Measurements from ENCODE around the gene UBA52. TPM values are rescaled to one million over a fixed set of nuclear protein-coding genes. Genes with fewer than 3 reads are reported as not detected.
"Not testable (repeated sequence)": the region's sequence is repeated elsewhere in the genome, so short reads cannot be mapped to it uniquely, and the experiment has no call there.

The UBA52 gene
- total RNA-seq (2014; rRNA removed; shearing (Covaris generic); ENCODE audit: low replicate concordance) = 628 and 713 TPM in 2 replicates

DNA sequence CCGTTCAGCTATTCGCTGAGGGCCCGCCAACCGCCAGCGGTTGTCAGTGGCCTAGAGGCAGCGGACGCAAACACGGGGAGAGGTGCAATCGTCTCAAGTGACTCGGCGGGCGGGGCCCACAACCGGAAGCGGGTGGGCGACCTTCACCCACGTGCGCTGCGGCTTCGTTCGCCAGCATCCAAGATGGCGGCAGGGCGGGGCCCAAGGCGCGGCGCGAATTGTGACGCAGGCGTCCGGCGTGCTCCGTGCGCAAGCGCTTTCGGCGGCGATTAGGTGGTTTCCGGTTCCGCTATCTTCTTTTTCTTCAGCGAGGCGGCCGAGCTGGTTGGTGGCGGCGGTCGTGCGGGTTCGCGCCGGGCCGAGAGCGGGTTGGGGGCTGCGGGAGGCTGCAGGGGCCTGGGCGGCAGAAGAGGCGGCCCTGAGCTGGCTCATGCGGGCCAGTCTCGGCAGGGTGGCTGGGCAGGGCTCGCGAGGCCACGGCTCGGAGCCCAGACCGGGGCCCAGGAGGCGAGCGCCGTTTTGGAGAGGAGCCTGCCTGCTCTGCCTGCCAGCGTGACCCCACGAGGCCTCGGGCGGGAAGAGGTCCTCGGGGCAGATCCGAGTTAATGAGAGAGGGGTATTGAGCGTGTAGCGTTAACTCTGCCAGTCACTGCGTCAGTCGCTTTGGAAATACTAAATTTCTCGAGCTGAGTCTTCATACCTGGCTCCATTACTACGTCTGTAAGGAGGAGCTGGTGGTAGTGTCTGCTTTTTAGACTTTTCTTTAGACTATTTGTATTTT, at the start of gene UBA52:
UBA52 (plus strand) TSS at position 294 of the 781 bp plus-strand sequence. CDS start 1,444 bp downstream, outside the sequence.
- in situ Hi-C loops (cut with HindIII; ENCODE audit: low pct_unique_long_range_greater_than_20kb, low sequenced_read_pairs) = no loop called here
- peak; percentile 98 for DNase-seq (ENCODE audit: low read depth)

- DNase-seq (ENCODE audit: low read depth) = peak; percentile 100
- in situ Hi-C loops (cut with HindIII; ENCODE audit: low pct_unique_long_range_greater_than_20kb, low sequenced_read_pairs) = no loop called here
Observed at GRCh38 chr19:18522124-18522861, 49.4 kb upstream of the UBA52 start.

GRCh38 chr19:18522862-18523440, 48.7 kb upstream of the UBA52 start:
- in situ Hi-C loops (cut with HindIII; ENCODE audit: low pct_unique_long_range_greater_than_20kb, low sequenced_read_pairs); DNase-seq (ENCODE audit: low read depth): not testable (repeated sequence)

- no peak for DNase-seq (ENCODE audit: low read depth)
- in situ Hi-C loops (cut with HindIII; ENCODE audit: low pct_unique_long_range_greater_than_20kb, low sequenced_read_pairs) = no loop called here
Observed at GRCh38 chr19:18523841-18524240, 47.8 kb upstream of the UBA52 start.

DNA sequence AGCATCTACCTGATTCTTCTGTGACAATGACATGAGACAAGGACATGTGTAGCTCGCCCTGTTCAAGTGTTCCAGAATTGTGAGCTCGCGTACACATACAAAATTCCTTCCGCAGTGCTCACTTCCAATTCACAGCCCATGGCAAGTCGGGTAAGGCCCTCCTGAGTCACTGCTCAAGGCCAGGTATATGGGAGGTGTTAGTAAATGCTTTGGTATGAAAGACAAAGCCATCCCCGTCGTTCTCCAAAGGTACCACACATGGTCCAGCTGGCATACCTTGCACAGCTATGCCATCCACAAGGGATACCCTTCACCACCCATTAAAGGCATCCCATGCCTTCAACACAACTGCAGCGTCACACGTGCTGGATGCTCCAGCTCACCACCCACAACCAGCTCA, 45.3 kb upstream of the UBA52 start:
- in situ Hi-C loops (cut with HindIII; ENCODE audit: low pct_unique_long_range_greater_than_20kb, low sequenced_read_pairs) = no loop called here
- DNase-seq (ENCODE audit: low read depth) = no peak

DNA sequence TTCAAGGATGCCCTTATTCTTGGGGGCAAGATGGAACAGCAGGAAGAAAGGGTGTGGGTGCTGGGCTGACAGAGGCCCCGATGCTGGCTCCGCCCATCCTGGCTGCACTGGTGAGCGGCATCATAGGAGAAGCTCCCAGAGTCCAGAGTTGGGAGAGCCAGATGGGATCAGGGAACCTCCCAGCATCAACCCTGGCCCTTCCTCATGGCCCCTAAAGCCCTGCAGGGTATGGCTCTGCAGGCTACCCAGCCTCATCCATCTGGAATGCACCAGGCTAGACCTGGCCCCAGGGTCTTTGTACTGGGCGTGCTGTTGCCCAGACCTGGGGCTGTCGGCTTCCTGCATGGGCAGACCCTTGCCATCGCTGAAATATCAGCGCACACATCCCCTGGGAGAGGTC, 41.9 kb upstream of the UBA52 start:
- in situ Hi-C loops (cut with HindIII; ENCODE audit: low pct_unique_long_range_greater_than_20kb, low sequenced_read_pairs) = no loop called here
- DNase-seq (ENCODE audit: low read depth) = no peak

DNA sequence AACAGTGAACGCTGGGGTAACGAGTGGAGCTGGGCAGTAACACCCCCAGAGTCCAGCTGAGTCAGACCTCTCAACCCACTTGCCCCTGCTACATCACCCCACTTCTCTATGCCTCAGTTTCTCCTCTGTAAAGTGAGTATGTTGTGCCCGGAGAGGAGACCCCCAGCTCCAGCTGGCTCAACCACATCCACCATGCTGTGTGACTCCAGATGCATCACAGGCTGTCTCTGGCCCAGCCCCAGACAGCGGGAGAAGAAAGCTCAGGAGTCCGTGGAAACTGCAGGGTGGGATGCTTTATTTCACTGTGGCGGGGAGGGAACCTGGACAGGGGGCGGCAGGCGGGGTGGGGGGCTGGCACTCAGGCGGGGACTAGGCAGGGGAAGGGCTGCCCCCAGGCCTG, 40.2 kb upstream of the UBA52 start:
- no peak for DNase-seq (ENCODE audit: low read depth)
- in situ Hi-C loops (cut with HindIII; ENCODE audit: low pct_unique_long_range_greater_than_20kb, low sequenced_read_pairs) = no loop called here

GRCh38 chr19:18532168-18532890, 39.3 kb upstream of the UBA52 start:
- DNase-seq (ENCODE audit: low read depth) = no peak
- in situ Hi-C loops (cut with HindIII; ENCODE audit: low pct_unique_long_range_greater_than_20kb, low sequenced_read_pairs) = no loop called here

GRCh38 chr19:18533058-18533457, 38.6 kb upstream of the UBA52 start:
- in situ Hi-C loops (cut with HindIII; ENCODE audit: low pct_unique_long_range_greater_than_20kb, low sequenced_read_pairs) = no loop called here
- DNase-seq (ENCODE audit: low read depth) = no peak

- no peak for DNase-seq (ENCODE audit: low read depth)
- in situ Hi-C loops (cut with HindIII; ENCODE audit: low pct_unique_long_range_greater_than_20kb, low sequenced_read_pairs) = no loop called here
Observed at GRCh38 chr19:18536475-18536874, 35.2 kb upstream of the UBA52 start.

GRCh38 chr19:18537431-18537830, 34.2 kb upstream of the UBA52 start:
- in situ Hi-C loops (cut with HindIII; ENCODE audit: low pct_unique_long_range_greater_than_20kb, low sequenced_read_pairs) = no loop called here
- no peak for DNase-seq (ENCODE audit: low read depth)

DNA sequence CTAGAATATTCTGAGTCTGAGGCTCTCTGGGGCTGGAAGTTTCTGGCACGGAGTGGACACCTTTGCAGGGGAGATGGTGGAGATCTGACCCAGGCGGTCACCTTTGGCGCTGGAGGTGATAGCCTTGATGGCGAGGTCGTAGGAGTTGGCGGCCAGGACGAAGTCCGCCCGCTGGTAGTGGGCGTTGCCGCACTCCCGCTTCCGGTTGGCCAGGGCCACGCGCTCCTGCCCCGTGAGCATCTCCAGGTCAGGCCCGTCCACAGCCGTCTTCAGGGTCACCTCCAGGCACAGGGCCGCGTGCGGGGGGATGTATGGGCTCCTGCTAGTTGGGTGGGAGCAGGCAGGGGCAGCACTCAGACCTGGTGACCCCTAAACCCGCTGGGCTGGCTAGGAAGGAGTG, 33.5 kb upstream of the UBA52 start:
- in situ Hi-C loops (cut with HindIII; ENCODE audit: low pct_unique_long_range_greater_than_20kb, low sequenced_read_pairs) = no loop called here
- DNase-seq (ENCODE audit: low read depth) = no peak

GRCh38 chr19:18539372-18539771, 32.3 kb upstream of the UBA52 start:
- in situ Hi-C loops (cut with HindIII; ENCODE audit: low pct_unique_long_range_greater_than_20kb, low sequenced_read_pairs) = no loop called here
- no peak for DNase-seq (ENCODE audit: low read depth)

- DNase-seq (ENCODE audit: low read depth); in situ Hi-C loops (cut with HindIII; ENCODE audit: low pct_unique_long_range_greater_than_20kb, low sequenced_read_pairs): not testable (repeated sequence)
Observed at GRCh38 chr19:18540200-18540599, 31.5 kb upstream of the UBA52 start.

DNA sequence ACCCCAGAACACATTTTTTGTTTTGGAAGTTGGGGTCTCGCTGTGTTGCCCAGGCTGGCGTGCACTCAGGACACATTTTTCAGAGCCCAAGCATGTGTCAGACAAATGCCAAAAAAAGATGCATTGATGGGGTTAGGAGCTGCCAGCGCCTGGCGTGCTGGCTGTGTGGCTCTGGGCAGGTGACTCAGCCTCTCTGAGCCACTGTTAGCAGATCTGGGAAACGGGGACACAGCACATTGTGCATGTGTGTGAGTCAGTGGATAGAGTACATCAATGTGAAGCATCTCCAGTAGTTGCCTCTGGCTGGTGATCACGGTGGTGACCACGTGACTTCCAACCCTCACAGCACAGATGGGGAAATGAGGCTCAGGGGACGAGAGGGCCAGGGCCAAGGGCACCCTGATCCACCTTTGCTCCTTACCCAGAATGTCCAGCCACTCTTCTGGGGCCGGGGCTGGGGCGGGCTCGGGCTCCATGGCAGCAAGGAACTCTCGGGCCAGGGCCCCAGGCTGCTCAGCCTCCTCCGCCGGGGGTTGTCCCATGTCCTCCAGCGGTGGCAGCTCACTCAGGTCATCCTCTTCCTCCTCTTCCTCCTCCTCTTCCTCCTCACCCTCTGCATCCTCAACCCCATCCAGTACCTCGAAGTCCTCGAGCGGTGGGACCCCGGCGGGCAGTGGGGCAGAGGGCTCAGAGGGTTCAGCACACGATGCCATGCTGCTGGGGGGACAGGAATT, 30.2 kb upstream of the UBA52 start:
- no peak for DNase-seq (ENCODE audit: low read depth)
- in situ Hi-C loops (cut with HindIII; ENCODE audit: low pct_unique_long_range_greater_than_20kb, low sequenced_read_pairs) = no loop called here

DNA sequence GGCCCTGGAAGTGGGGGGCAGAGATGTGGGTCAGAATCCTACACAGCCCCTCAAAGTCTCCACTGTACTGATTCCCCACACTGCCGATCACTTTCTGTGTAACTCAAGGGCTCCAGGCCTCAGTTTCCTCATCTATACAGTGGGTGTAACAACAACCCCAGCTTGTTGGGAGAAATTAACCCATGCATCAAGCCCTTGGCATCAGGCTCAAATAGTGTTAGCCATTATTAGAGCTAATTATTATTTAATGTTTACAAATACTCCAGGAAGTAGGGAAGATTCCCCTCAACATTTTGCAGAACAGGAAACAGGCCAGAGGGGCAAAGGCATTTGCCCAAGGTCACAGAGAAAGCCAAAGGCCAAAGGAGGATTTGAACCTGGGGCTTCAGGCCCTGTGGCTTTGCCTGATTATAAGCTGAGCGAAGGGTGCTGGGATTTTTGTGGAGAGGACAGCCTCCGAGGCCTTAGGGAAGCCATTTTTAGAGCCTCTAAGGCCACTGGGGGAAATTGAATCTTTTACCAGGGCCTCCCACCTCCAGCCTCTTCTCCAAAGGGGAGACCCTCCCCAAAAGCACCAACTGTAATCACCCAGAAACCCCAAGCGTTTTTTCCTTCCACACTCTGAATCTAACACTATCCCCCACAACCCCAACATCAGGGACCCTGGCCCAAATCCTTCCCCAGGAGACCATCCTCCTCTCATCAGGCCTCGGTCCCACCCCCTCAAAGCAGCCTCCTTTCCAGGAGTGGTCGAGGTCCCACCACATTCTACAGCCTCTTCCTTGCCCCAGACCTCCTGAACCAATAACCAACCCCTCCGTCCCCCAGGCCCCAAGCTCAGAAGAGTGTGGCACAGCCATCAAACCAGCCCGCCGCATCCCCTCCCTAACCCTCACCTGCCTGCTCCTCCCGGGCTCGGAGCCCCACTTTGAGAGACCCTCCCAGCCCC, 29.4 kb upstream of the UBA52 start:
- in situ Hi-C loops (cut with HindIII; ENCODE audit: low pct_unique_long_range_greater_than_20kb, low sequenced_read_pairs) = no loop called here
- DNase-seq (ENCODE audit: low read depth) = no peak

All from Caki2 (cell line).